OCI-LY3 (cell line): ENCODE results near the gene PRUNE2.

Source experiments
- EZH2phosphoT487 ChIP-seq: fragments of 200-600 bp; shearing (Covaris generic); IDR thresholded peaks from 2 replicates; pipeline ENCODE4 v1.6.1; 2018; ENCODE audit warnings: antibody characterized with exemption, mixed run types, low read depth
- TF ChIP-seq, protein P1 (sequence below): fragments of 200-600, 300-600 bp; sonication (generic); IDR thresholded peaks from 2 replicates; pipeline ENCODE4 v1.5.1; 2014; ENCODE audit warnings: antibody characterized with exemption, low read length, low read depth

DNA sequence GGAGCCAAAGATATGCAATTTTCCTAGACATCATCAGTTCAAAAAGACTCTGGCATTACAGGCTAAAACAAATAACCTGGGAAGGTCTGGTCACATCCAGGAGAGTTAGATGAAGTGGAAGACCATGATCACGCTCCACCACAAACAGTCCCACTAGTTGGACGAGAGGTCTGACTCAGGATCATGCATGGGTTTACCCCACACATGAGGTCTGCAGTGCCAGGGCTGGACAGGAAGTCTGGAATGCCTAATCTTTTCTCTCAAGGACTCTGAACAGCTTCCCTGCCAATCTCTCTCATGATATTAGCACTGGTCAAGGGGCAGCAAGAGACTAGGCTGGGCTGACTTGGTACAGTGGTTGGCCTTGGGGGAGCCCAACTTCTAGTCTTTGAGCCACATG, 7.1 kb downstream of the PRUNE2 start:
- TF ChIP-seq, protein P1, sequence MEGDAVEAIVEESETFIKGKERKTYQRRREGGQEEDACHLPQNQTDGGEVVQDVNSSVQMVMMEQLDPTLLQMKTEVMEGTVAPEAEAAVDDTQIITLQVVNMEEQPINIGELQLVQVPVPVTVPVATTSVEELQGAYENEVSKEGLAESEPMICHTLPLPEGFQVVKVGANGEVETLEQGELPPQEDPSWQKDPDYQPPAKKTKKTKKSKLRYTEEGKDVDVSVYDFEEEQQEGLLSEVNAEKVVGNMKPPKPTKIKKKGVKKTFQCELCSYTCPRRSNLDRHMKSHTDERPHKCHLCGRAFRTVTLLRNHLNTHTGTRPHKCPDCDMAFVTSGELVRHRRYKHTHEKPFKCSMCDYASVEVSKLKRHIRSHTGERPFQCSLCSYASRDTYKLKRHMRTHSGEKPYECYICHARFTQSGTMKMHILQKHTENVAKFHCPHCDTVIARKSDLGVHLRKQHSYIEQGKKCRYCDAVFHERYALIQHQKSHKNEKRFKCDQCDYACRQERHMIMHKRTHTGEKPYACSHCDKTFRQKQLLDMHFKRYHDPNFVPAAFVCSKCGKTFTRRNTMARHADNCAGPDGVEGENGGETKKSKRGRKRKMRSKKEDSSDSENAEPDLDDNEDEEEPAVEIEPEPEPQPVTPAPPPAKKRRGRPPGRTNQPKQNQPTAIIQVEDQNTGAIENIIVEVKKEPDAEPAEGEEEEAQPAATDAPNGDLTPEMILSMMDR: no peak
- TF ChIP-seq EZH2phosphoT487: no peak
